HepG2 (cell line): ENCODE data around the gene CLASP1.

Experiments used
- MYC ChIP-seq: sonication (generic); formaldehyde crosslinking; IDR thresholded peaks from 2 replicates; pipeline ENCODE4 v1.9.0; 2021; ENCODE audit warnings: missing genetic modification reagents, borderline replicate concordance
- ZBTB7A ChIP-seq: sonication (generic); formaldehyde crosslinking; IDR thresholded peaks from 2 replicates; pipeline ENCODE4 v1.8.0; 2022; ENCODE audit warnings: mild to moderate bottlenecking, missing genetic modification reagents

GRCh38 chr2:121309323-121309722 is 339.9 kb downstream of the CLASP1 start:
- TF ChIP-seq MYC (CRISPR knock-in tag): no peak
- no peak for TF ChIP-seq ZBTB7A (CRISPR knock-in tag)
